Stimulated activated naive CD4-positive, alpha-beta T cell treated with Interleukin-2 at 50 U/mL for 16 hours (primary cell): Measurements from ENCODE around the gene ST3GAL4.
"Not testable (repeated sequence)": the region's sequence is repeated elsewhere in the genome, so short reads cannot be mapped to it uniquely, and the experiment has no call there.

Source experiments
- DNase-seq: peaks from one replicate; lab custom pipeline; 2025; lab: John Stamatoyannopoulos, UW

The ST3GAL4 gene

DNA sequence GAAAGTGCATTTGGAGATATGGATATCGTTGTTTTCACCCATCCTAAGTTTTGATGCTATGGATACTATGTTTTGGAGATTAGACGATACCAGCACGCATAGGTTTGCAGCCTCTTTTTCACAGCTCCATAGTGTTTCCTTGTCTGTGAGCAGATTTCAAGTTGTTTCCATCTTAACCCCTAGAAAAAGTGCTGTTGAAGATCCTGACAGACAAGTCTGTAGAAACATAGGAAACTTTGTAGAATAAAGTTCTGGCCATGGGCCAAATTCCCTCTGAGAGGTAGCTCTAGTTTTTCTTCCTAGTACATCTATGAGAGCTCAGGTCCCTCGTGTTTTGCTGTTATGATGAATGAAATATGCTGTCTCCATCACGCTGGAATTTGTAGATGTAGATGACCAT is 32.4 kb downstream of the ST3GAL4 start:
- no peak for DNase-seq

DNA sequence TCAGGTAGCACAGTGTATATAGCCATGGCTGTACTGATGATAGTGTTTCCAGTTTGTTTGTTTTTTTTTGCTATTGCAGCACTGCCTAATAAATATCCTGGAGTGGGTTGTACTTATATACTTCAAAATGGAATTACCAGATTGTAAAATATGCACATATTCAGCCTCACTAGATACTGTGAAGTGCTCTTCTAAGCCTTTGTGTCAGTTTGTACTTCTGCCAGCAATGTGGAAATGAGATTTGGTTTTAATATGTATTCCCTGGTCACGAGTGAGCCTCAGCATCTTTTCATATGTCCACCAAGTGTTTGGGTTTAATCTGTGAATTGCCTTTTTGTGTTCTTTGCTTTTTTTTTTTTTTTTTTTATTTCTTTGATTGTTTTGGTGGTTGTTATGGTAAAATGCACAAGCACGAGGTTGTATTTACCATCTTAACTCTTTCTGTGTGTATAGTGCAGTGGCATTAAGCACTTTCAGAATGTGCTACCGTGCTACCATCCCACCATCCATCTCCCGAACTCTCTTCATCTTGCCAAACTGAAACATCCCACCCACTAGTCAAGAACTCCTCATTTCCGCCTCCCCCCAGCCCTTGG is 34.9 kb downstream of the ST3GAL4 start:
- DNase-seq: no peak

DNA sequence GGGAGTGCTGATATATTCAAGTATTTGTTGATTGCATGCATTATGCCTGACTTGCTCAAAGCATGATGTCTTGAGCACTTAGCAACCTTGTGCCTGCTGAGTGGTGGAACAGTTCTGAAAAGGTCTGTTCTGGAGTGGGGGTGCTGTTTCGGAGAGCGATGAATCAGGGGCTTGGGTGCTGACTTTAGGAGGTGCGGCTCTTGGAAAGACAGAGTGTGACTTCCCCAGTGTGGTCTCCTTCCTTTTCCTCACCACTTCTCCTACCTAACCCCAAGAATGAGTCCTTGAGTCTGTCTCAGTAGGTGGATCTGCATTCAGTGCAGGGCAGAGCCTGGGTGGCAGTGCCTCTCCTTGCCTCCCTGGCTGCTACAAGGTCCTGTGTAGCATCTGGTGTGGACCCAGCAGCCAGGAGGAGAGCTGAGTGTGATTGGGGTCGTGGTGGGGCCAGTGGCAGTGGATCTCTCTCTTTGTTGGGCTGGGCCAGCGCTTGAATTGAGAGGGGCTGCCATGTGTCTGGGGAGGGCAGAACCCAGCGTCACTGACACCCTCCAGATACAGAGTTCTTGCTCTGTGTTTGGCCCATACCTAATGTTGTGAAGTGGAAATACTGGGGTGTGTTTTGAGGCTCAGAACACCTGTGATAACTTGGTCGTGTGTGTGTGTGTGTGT is 35.9 kb downstream of the ST3GAL4 start:
- DNase-seq: no peak

DNA sequence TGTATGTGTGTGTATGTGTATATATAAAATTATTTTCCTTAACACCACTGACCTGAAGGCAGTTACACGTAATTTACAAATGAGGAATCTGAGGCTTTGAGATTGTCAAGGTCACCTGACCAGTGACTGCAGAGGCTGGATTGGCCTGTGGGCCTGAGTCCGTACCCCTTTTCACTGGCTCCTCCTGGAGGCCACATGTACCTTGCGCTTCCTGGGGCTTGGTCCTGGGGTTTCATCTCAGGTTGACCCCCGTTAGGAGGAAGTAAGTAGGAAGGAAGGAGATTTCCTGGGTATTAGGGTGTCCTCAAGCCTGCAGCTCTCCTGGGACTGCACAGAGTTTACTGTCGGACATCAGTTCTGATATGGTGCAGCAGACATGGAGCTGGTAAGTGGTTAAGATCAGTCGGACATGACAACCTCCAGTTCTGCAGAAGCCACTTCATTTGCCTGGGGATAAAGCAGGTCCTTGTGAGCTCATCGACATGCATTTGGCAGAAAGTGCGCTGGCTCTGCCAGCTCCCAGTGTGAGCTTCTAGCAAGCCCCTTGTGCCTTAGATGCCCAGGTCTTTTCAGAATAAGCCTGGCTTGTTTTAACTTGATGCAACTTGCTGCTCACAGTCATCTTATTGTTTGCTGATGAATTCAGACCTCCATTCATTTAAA is 36.6 kb downstream of the ST3GAL4 start:
- no peak for DNase-seq

DNA sequence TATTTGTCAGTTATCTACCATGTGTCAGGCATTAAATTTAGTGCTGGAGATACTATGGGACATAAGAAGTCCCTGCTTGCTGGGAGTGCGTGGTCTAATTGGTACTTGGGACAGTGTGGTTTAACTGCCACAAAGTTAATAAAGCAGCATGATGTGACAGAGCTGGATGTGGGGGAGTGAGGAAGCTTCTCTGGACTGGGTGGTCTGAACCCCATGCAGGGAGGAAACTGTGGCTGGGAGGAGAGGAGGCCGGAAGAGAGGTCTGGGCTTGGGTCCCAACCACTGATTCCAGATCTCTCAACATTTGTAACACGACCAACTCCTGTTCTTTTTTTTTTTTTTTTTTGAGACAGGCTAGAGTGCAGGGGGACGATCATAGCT is 37.1 kb downstream of the ST3GAL4 start:
- DNase-seq: no peak

DNA sequence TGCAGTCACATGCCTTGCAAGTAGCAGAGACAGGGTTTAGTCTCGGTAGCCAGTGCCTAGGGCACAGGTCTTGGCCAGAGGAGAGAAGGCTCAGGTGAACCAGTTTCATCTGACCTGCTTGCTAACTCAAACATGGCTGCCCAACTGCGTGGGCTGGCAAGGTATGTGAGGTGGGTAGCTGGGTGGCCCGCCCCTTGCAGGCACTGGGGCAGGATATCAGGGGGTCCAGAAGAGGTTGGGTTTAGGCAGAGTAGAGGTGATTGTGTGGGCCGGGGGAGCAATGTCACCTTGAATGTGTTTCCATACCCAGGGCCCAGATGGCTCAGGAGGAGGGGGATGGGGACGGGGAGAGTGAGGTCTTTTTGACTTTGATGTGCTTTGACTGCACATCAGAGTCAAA is 37.7 kb downstream of the ST3GAL4 start:
- no peak for DNase-seq

DNA sequence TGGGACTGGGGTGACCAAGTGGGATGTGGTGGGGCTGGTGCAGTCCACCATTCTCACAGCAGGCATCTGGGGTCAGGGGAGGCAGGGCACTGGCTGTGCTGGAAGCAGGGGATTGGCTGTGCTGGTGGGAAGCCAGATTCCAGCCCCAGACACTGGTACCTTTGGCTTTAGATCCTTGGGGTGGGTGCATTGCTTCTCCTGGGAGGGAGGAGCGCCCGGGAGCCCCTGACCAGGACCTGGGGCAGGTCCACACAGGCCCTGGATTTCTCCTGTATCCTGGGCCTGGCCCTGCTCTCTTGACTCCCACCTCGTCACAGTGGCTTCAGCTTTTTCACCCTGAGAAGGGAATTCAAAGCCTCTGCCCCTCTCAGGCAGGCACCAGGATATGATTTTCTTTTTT is 38.5 kb downstream of the ST3GAL4 start:
- DNase-seq: no peak

DNA sequence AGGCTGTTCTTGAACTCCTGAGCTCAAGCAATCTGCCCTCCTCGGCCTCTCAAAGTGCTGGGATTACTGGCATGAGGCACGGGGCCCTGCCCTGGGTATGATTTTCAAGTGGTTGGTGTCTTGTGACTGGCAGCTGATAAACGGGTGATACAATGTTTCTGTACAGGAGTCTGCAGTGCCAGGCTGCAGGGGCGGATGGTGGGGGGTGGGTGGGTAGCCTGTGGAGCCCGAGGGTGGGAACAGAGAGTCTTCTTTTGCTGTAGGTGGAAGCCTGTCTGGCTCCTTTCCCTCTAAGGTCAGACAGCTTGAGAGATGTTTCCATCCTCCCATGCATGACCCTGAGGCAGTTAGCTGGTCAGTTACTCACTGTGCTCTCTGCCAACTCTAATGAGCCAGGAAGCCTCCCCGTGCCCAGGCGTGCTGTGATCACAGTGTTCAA is 39.2 kb downstream of the ST3GAL4 start:
- DNase-seq: not testable (repeated sequence)

DNA sequence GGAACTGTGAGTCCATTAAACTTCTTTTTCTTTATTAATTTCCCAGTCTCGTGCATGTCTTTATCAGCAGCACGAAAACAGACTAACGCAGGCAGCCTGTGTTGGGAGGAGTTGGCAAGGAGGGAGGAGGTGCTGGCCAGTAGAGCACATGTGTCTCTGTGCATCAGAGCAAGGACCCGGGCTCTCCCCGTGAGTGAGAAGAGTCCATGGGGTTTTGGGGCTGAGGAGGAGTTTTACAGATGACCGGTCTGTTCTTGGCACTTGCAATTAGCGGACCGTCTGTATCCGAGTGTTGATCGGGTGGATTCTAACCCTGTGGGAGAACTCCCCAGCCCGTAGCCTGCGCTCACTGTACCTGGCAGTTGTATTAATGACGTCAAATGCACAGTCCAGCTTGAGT is 40.3 kb downstream of the ST3GAL4 start:
- DNase-seq: not testable (repeated sequence)

DNA sequence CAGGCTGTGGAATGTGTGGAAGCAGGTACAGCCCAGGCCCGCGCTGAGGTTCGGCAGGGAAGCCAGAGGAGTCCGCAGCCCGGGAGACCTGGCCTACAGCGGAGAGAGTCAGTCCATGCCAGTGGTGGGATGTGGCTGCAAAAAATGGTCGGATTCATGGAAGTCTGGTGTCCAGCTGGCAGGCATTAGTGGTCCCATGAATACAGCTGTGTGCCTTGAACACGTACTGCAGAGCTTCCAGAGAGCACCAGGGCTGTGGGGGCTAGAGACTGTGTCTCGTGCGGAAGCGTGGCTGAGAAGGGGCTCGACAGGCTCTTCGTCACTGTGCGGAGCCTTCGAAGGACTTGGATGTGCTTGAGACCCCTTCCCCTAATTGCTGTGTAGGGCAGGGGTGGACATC is 40.8 kb downstream of the ST3GAL4 start:
- not testable (repeated sequence) for DNase-seq

DNA sequence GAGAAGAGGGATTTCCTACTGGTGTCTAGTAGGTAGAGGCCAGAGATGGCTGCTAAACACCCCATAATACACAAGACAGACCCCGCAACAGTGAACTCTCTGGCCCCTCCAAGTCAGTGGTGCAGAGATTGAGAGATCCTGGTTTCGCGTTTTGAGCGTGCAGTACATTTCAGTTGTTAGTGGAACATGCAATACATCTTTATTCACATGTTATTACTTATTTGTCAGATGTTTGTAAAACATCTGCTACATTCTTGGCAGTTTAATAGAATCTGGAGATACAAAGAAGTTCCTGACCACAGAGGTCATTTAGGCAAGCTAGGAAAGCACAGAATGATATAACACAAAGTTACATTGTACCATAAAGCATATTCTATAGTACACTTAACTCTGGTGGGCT is 41.5 kb downstream of the ST3GAL4 start:
- no peak for DNase-seq

DNA sequence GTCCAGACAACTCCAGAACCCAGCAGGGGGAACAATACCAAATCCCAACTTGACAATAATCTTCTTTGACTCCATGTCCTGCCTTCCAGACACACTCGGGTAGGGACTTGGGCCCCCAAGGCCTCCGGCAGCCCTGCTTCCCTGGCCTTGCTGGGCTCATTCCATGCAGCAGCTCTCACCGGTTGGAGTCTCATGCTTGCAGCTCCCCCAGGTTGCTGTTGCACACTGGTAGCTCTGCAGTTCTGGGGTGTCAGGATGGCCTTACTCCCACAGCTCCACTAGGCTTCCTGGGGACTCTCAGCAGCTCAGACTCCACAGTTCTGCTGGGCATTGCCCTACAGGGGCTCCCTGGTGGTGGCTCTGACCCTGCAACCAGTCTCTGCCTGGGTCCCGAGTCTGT is 42.8 kb downstream of the ST3GAL4 start:
- no peak for DNase-seq

DNA sequence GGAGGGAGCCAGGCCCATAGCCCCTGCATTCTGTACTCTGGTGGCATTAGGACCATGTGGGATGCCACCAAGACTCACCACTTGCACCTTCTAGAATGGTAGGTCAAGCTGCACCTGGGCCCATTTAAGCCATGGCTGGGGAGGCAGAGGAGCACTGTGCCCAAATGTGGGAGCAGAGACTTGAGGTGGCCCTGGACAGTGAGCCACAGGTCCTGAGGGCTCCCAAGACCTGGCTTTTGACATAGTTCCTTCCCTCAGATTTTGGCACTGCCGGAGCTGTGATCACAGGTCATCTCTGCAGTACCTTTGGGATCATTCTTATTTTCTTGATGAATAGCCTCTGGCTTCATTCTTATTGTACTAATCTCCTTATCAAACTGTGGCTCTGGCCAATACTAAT is 43.2 kb downstream of the ST3GAL4 start:
- no peak for DNase-seq

DNA sequence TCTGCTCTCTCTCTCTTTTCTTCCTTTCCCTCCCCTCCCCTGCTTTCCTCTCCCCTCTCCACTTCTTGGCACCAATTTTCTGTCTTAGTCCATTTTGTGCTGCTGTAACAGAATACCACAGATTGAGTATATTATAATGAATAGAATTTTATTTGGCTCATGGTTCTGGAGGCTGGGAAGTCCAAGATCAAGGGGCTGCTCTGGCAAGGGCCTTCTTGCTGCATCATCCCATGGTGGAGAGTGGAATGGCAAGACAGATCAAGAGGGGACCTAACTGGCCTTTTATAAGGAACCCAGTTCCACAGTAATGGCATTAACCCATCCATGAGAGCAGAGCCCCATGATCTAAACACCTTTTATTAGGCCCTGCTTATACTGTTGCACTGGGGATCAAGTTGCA is 44.5 kb downstream of the ST3GAL4 start:
- DNase-seq: no peak

DNA sequence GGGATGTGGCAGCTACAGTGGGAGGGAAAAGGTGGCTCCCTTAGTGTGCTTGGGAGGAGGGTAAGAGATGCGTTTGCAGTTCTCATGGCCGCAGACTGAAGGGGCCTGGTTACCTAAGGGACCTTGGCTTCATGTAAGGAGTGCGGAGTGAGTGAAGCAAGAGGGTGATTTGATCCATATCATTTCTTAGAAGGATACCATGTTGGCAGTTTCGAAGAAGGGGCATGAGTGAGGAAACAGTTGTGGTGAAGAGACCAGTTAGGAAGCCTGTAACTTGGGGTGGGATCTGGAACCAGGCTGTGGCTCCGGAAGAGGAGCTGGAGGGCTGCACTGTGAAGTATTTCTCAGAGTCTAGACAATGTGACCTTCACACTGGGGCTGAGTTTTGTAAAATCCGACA is 45.0 kb downstream of the ST3GAL4 start:
- DNase-seq: no peak

DNA sequence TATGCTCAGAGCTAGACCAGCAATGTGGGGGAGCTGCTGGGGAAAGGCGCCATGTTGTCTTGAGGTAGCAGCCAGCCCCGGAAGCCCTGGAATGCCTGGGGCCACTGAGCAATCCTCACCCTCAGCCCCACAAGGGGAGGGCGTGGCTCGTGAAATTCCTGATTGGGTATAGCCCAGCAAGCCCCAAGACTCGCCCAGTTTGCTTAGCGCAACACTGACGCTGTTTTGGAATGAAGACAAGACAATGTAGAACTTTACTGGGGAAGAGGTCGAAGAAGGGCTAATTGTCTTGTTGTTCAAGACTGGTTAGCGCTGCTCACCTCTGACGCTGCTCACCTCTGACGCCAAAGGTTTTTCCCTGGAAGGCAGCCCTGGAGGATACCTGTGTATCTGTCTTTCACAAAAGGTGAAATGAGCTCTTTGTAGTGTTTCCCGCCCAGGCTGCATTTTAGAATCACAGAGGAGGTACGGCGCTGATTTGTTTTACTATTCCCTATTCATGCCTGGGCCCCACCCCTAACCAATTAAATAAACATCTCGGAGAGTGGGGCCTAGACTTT is 47.6 kb downstream of the ST3GAL4 start:
- no peak for DNase-seq

DNA sequence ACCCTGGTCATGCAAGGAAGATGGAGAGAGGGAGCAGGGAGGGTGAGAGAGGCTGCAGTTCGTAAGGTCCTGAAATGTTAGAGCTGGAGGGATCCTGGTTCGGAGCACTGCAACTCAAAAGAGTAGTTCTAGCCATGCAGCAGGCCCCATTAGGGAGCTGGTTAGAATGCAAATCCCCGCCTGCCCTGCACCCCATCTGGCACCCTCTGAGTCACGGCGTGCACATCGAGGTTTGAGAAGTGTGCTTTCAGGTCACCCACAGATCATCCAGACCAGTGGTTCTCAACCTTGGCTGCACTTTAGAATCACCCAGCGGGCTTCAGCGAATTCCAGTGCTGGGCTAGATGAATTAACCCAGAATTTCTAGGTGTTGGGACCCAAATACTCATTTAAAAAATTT is 48.2 kb downstream of the ST3GAL4 start:
- no peak for DNase-seq

DNA sequence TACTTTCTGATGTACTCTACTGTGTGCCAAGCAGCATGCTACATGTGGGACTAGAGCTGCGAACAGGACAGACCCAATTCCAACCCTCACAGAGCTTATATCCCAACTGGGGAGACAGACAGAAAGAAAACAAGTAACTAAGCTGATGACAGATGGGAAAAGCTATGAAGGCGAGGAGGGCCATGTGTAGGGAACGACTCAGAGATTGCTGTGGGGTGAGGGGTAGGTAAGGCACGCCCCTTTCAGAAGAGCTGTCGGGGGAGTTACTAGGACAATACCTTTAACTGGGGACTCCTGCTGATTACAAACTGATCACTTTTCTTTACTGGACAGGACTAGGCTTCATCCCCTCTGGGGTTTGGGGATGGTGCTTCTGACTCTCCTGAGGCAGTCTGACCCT is 48.9 kb downstream of the ST3GAL4 start:
- DNase-seq: no peak

DNA sequence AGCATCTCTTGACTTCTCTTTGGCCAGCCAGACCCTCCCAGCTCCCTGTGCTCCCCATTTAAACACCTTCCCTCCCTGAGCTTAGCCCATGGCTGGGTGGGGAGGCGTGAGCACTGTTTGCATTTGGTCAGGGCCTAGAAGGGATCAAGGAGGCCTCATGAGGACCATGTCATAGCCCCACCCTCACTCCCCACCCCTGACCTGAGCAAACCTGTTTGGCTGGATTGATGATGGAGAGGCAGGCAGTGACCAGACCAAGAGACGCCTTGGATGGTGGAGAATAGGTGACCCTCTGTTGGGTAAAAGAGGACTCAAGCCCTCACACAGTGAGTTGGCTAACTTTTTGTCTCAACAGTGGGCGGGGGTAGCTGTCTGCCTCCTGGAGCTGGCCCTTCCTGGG is 49.9 kb downstream of the ST3GAL4 start:
- no peak for DNase-seq

DNA sequence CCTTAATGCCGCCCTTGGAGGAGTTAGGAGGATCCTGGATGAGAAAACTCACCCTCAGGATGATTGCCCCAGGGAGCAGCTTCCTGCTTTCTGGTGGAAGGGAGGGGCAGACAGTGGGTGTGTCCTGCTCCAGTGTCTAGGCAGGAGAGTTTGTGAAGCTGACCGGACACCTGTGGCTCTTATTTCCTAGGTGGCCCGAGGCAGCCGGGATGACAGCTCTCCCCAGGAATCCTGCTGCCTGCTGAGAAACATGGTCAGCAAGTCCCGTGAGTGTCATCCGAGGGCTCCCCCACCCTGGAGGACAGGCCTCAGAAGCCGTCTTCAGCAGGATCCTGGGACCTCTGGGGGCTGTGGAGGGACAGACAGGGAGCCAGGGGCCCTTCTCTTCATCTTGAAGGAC is 50.4 kb downstream of the ST3GAL4 start:
- no peak for DNase-seq

DNA sequence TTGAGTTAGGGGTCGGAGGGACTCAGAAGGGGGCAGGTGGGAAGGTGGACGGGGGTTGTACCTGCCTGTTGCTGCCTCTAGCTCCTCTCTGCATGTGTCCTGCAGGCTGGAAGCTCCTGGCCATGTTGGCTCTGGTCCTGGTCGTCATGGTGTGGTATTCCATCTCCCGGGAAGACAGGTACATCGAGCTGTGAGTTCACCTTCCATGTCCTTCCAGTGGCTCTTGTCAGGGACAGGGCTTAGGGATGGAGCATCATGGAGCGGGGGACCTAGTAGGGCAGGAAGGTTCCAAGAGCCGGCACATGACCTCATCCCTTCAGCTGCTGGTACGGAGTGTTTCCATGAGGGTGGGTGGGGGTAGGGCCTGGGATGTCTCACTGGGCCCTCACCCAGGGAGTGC is 50.9 kb downstream of the ST3GAL4 start:
- DNase-seq: no peak

DNA sequence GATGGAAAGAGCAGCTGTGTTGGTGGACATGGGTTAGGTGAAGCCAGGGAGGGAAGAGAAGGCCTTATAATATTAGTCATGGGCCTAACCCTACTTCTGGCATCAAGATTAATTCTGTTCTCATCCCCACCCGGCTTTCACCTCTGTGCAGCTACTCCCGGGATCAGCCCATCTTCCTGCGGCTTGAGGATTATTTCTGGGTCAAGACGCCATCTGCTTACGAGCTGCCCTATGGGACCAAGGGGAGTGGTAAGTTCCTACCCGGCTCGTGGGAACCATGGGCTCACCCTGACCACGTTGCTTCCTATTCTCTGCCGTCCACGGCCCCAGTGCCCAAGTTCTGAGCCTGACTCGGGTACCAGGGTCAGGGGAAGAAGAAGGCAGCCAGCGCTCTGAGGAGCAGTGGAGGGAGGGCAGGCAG is 51.6 kb downstream of the ST3GAL4 start:
- no peak for DNase-seq

DNA sequence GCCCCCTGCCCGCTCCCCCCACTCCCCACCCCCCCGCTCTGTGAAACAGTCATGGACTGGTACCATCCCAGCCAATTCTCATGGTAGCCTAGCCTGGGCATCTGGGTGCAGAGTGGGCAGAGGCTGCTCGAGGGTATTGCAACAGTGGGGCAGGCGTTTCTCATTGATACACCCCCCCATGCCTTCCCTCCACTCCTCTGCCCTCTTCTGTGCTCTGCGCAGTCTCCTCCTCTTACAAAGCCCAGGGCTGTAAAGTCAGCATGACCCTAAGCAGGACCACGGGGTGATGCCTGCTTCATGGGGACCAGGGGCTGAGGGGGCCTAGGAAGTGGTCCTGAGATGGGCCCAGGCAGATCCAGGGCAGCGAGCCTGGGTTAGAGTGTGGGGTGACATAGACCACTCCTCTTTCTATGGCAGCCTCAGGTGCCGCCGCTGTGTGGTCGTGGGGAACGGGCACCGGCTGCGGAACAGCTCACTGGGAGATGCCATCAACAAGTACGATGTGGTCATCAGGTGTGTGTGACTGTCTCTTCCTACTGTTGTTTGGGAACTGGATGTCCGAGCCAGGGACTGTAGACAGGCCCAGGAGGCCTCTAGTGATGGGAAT is 52.3 kb downstream of the ST3GAL4 start:
- no peak for DNase-seq
